GM21723 (cell line): ENCODE data around the gene CLDN4.
"Not testable (repeated sequence)": the region's sequence is repeated elsewhere in the genome, so short reads cannot be mapped to it uniquely, and the experiment has no call there.

ENCODE experiments used
- ATAC-seq: cut with Tn5 transposase; IDR thresholded peaks from one replicate; pipeline ENCODE4 v1.9.1; 2021; ENCODE audit warnings: mild to moderate bottlenecking, moderate library complexity; ENCODE audit not compliant: unreplicated experiment

CLDN4 gene

GRCh38 chr7:73830681-73831583, at the start of gene CLDN4:
TSS of gene CLDN4 (plus strand) at chr7:73830996. CDS start at chr7:73831202, 206 bp downstream.
- no peak for ATAC-seq

- no peak for ATAC-seq
These were observed 44.2 kb upstream of the CLDN4 start for GRCh38 chr7:73786588-73786987.

GRCh38 chr7:73787786-73788048, 43.1 kb upstream of the CLDN4 start:
- not testable (repeated sequence) for ATAC-seq

- ATAC-seq, result no peak
These were observed 41.7 kb upstream of the CLDN4 start for GRCh38 chr7:73789051-73789450.

GRCh38 chr7:73791170-73791690, 39.6 kb upstream of the CLDN4 start:
- ATAC-seq, result not testable (repeated sequence)

GRCh38 chr7:73795188-73795587, 35.6 kb upstream of the CLDN4 start:
- ATAC-seq, result not testable (repeated sequence)

- not testable (repeated sequence) for ATAC-seq
These were observed 34.1 kb upstream of the CLDN4 start for GRCh38 chr7:73796656-73797055.

GRCh38 chr7:73797176-73797575, 33.6 kb upstream of the CLDN4 start:
- ATAC-seq, result not testable (repeated sequence)

- no peak for ATAC-seq
These were observed 31.3 kb upstream of the CLDN4 start for GRCh38 chr7:73799282-73800141.

- ATAC-seq, result no peak
These were observed 29.2 kb upstream of the CLDN4 start for GRCh38 chr7:73801577-73801976.

- no peak for ATAC-seq
These were observed 28.3 kb upstream of the CLDN4 start for GRCh38 chr7:73802459-73802858.

GRCh38 chr7:73809467-73809951, 21.3 kb upstream of the CLDN4 start:
- no peak for ATAC-seq

- no peak for ATAC-seq
These were observed 19.8 kb upstream of the CLDN4 start for GRCh38 chr7:73810998-73811360.

GRCh38 chr7:73811760-73812168, 19.0 kb upstream of the CLDN4 start:
- ATAC-seq, result no peak

GRCh38 chr7:73812996-73813395, 17.8 kb upstream of the CLDN4 start:
- ATAC-seq, result no peak

- no peak for ATAC-seq
These were observed 15.4 kb upstream of the CLDN4 start for GRCh38 chr7:73815436-73815835.

GRCh38 chr7:73817121-73817520, 13.7 kb upstream of the CLDN4 start:
- no peak for ATAC-seq

GRCh38 chr7:73820013-73820412, 10.8 kb upstream of the CLDN4 start:
- ATAC-seq, result no peak

- not testable (repeated sequence) for ATAC-seq
These were observed 9.1 kb upstream of the CLDN4 start for GRCh38 chr7:73821597-73822285.

GRCh38 chr7:73822319-73823173, 8.2 kb upstream of the CLDN4 start:
- ATAC-seq, result no peak
